ENCODE results near the gene GABRB2.

GABRB2 gene

DNA sequence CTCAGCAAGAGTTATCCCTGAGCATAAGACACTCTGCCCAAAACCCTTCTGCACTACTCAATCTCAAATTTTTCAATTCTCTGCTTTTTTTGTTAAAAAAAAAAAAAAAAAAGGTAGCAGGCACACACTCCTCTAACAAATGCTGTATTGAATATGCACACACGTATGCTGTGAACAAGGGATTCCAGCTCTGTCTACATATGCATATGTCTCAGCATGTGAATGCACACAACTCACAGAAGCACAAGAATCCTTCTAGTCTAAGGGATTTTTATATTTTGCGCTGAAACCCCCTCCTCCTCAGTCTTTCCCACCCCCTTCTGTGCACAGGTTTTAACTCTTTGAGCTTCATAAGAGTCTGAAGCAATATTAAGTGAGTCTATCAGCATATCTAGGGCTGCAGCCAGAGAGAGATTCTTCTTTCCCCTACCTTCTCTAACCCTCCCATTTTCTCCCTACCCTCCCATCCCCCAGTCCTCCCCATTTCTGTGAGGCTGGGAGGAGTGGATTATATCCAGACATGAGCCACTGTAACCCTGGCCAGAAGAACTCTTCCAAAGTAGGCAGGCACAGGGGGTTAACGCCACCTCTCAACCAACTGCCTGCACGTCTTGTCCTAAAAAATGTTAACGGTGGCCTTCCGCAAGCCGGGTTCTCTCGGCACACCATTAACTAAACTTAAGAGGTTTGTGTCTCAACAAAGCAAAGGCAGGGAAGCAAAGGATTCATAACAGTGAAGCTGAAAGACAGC lies 1.0 kb downstream of the GABRB2 start:
- no peak overlapping the region for H3K4me3 ChIP-seq (ENCODE audit: low read depth, low read length)

DNA sequence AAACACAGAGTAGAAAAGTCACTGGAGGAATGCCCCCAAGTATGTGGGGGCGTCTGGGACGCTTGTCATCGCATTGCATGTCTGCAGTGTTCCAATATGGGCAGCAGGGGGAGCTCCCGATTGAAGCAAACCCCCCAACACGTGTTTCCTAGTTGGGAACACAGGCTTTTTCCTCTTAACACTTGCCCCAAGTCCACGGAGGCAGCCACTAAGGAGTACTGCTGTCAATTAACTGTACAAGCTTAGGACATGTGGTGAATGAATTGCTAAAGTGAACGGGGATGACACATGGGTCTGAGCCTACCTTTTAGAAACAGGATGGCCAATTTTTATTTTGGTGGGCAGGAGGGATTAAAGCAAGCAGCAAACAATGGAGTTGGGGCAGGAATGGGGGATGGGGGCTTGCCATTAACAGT lies 2.2 kb downstream of the GABRB2 start:
- no peak overlapping the region for H3K4me3 ChIP-seq (ENCODE audit: low read depth, low read length)
- peaks cover 28% of the 10 kb centered on the region for H3K27me3 ChIP-seq
- peak; percentile 50 for DNase-seq
- TF ChIP-seq, protein P1, sequence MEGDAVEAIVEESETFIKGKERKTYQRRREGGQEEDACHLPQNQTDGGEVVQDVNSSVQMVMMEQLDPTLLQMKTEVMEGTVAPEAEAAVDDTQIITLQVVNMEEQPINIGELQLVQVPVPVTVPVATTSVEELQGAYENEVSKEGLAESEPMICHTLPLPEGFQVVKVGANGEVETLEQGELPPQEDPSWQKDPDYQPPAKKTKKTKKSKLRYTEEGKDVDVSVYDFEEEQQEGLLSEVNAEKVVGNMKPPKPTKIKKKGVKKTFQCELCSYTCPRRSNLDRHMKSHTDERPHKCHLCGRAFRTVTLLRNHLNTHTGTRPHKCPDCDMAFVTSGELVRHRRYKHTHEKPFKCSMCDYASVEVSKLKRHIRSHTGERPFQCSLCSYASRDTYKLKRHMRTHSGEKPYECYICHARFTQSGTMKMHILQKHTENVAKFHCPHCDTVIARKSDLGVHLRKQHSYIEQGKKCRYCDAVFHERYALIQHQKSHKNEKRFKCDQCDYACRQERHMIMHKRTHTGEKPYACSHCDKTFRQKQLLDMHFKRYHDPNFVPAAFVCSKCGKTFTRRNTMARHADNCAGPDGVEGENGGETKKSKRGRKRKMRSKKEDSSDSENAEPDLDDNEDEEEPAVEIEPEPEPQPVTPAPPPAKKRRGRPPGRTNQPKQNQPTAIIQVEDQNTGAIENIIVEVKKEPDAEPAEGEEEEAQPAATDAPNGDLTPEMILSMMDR (IDR thresholded peaks at IDR 0.05; ENCODE audit: low read depth, low read length): peak; percentile 94
- no peaks in the 10 kb centered on the region for H3K36me3 ChIP-seq
- H3K4me1 ChIP-seq: no peaks in the 10 kb centered on the region
- no peaks in the 10 kb centered on the region for H3K9me3 ChIP-seq

More for the DNA sequence above, 1.0 kb downstream of the GABRB2 start:
- Histone ChIP-seq H3K9me3 (no peaks in the 10 kb centered on the region), H3K36me3 (no peaks in the 10 kb centered on the region), H3K27me3 (peaks cover 28% of the 10 kb centered on the region), H3K4me1 (no peaks in the 10 kb centered on the region)
- DNase-seq: no peak
- TF ChIP-seq, protein P1 (IDR thresholded peaks at IDR 0.05; ENCODE audit: low read depth, low read length): no peak

DNA sequence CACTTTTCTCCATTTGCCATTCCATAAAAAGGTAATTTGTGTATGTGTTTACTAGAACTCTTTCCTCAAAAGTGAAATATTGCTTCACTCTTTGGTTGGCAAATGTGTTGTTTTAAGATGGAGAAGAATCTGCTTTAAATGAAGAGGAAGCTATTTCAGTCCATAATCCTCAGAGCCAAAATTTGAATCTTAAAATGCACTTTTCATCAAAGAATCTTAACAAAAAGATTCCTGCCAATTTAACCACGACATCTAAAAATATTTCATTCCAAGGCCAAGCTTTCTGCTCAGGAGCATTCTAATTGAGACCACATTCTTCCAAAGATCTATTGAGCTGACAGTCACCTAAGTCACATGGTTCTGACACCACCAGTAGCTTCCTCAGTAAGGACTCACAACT lies 7.5 kb downstream of the GABRB2 start:
- H3K9me3 ChIP-seq: no peaks in the 10 kb centered on the region
- H3K4me3 ChIP-seq (ENCODE audit: low read depth, low read length): no peak overlapping the region
- H3K36me3 ChIP-seq: no peaks in the 10 kb centered on the region
- TF ChIP-seq, protein P1 (IDR thresholded peaks at IDR 0.05; ENCODE audit: low read depth, low read length): no peak
- no peak for DNase-seq
- no peaks in the 10 kb centered on the region for H3K4me1 ChIP-seq
- no peaks in the 10 kb centered on the region for H3K27me3 ChIP-seq

DNA sequence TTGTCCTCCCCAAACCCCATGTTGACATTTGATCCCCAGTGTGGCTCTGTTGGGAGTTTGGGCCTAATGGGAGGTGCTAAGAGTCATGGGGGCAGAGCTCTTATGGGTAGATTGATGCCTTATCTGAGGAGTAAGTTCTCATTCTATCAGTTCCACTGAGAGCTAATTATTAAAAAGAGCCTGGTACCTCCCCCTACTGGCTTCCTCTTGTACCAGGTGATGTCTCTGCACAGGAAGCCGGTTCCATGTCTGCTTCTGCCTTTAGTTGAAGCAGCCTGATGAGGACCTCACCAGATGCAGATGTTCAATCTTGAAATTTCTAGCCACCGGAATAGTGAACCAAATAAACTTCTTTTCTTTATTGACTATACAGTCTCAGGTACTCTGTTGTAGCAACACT lies 10.8 kb downstream of the GABRB2 start:
- H3K9me3 ChIP-seq: no peaks in the 10 kb centered on the region
- no peaks in the 10 kb centered on the region for H3K36me3 ChIP-seq
- no peaks in the 10 kb centered on the region for H3K27me3 ChIP-seq
- TF ChIP-seq, protein P1 (IDR thresholded peaks at IDR 0.05; ENCODE audit: low read depth, low read length): 0 out of 2 replicates have a peak, but pooled peaks have one; percentile 1
- no peak for DNase-seq
- H3K4me3 ChIP-seq (ENCODE audit: low read depth, low read length): no peak overlapping the region
- no peaks in the 10 kb centered on the region for H3K4me1 ChIP-seq

DNA sequence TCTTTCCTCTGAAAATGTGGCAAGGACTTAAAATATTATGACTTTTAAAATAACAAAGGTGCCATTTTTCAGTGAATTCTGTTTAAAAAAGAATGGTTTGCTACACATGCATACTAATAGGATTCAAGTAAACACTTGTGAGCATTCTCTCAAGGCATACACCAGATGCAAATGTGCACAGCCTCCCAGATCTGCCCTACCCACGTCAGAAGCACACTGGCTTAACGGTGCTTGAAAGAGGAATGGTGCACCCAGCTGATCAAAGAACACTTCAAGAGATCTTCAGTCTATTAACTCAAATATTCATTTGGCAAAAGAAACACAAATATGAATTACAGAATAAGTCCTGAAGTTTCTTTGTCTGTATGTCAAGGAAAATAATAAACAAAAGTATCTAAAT lies 15.8 kb downstream of the GABRB2 start:
- no peaks in the 10 kb centered on the region for H3K36me3 ChIP-seq
- TF ChIP-seq, protein P1 (IDR thresholded peaks at IDR 0.05; ENCODE audit: low read depth, low read length): no peak
- H3K27me3 ChIP-seq: no peaks in the 10 kb centered on the region
- H3K4me1 ChIP-seq: no peaks in the 10 kb centered on the region
- no peaks in the 10 kb centered on the region for H3K9me3 ChIP-seq
- H3K4me3 ChIP-seq (ENCODE audit: low read depth, low read length): no peak overlapping the region
- no peak for DNase-seq

DNA sequence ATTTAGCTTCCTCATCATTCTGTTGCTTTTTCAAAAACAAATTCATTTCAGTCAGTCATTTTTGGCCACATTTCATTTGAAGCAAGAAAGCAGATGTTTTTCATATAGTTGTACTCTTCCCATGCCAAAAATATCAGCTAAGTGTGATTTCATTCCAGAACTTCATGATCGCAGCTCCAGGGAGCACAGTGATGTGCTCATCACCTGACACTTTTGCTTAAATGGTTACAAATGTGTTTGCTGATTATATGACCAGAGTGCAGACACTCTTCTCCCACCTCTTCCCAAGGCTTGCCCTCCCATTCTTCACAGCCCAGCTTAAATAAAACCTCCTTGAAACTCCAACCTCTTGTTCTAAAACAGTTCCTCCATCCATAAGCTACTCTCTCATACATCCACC lies 32.6 kb downstream of the GABRB2 start:
- H3K27me3 ChIP-seq: no peaks in the 10 kb centered on the region

More for the DNA sequence above, 32.6 kb downstream of the GABRB2 start:
- Histone ChIP-seq H3K36me3 (no peaks in the 10 kb centered on the region), H3K9me3 (no peaks in the 10 kb centered on the region), H3K4me1 (no peaks in the 10 kb centered on the region), H3K4me3 (ENCODE audit: low read depth, low read length) (no peak overlapping the region)
- DNase-seq: no peak
- TF ChIP-seq, protein P1 (IDR thresholded peaks at IDR 0.05; ENCODE audit: low read depth, low read length): no peak

All from BE2C (cell line).